ENCODE results near the gene NAMPT. TPM values are rescaled to one million over a fixed set of nuclear protein-coding genes. Genes with fewer than 3 reads are reported as not detected.
A peak's percentile ranks its signal among the peaks of the same experiment; 100 is the strongest.

NAMPT gene
- total and polyA plus RNA-seq, 9 of the 15 experiments (the other 6 are each of a cell fraction or from before 2014, with no cell fraction given), result 41.1 to 160 (median 106) TPM

DNA sequence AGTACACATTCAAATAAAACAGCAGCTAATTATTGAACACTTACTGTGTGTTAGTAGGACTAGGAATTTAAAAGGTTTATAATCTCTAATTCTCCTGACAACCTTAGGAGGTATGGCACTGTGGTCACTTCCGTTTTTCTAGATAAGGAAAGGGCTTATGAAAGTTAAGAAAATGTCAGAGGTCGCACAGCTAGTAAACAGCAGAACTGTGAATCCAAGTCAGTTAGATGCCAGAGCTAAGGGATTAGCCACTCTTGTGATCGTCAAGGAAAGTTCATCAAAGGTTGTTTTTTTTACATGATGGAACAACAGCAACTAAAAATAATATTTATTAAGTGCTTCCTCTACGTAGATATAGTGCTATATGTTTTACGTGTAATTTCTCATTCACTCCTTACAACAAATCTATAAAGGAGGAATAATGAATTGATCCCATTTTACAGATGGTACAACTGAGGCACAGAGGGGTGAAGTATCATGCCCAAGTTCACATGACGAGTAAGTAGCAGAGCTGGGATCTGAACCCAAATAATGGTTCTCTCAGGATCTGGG is 84.9 kb downstream of the NAMPT start (continued):
- TF ChIP-seq, protein P1, sequence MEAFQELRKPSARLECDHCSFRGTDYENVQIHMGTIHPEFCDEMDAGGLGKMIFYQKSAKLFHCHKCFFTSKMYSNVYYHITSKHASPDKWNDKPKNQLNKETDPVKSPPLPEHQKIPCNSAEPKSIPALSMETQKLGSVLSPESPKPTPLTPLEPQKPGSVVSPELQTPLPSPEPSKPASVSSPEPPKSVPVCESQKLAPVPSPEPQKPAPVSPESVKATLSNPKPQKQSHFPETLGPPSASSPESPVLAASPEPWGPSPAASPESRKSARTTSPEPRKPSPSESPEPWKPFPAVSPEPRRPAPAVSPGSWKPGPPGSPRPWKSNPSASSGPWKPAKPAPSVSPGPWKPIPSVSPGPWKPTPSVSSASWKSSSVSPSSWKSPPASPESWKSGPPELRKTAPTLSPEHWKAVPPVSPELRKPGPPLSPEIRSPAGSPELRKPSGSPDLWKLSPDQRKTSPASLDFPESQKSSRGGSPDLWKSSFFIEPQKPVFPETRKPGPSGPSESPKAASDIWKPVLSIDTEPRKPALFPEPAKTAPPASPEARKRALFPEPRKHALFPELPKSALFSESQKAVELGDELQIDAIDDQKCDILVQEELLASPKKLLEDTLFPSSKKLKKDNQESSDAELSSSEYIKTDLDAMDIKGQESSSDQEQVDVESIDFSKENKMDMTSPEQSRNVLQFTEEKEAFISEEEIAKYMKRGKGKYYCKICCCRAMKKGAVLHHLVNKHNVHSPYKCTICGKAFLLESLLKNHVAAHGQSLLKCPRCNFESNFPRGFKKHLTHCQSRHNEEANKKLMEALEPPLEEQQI (IDR thresholded peaks at IDR 0.05), result peak; percentile 68; the same call in 1 of the 2 replicates
- TF ChIP-seq GTF2E2 (tag; IDR thresholded peaks at IDR 0.05) (peak; percentile 69; the same call in 1 of the 2 replicates), ZNF589 (CRISPR knock-in tag; IDR thresholded peaks at IDR 0.05; ENCODE audit: low read depth) (no peak), PTBP1 (IDR thresholded peaks at IDR 0.05; ENCODE audit: low read depth, low read length) (no peak), CBX3 (IDR thresholded peaks at IDR 0.05; ENCODE audit: borderline replicate concordance in 1 of 2, low read length in 2 of 2) (no peak; a peak in 1 of 3 replicates), XRCC5 (IDR thresholded peaks at IDR 0.05; ENCODE audit: low read depth, low read length) (no peak), NBN (IDR thresholded peaks at IDR 0.05; ENCODE audit: low read depth) (no peak), HMG20A (CRISPR knock-in tag; conservative IDR thresholded peaks at IDR 0.05) (no peak), RFX1 (IDR thresholded peaks at IDR 0.05) (0 out of 2 replicates have a peak, but pooled peaks have one; percentile 4), HDAC3 (IDR thresholded peaks at IDR 0.05; ENCODE audit: borderline replicate concordance, partially characterized antibody) (no peak), BCOR (IDR thresholded peaks at IDR 0.05) (peak; percentile 92; the same call in 1 of the 2 replicates), MEIS2 (IDR thresholded peaks at IDR 0.05; ENCODE audit: partially characterized antibody) (peak; percentile 24), BRF1 (IDR thresholded peaks at IDR 0.05; ENCODE audit: borderline replicate concordance, extremely low read depth, insufficient read length) (no peak), BRD9 (IDR thresholded peaks at IDR 0.05; ENCODE audit: low read depth, partially characterized antibody) (no peak), EP300 (IDR thresholded peaks at IDR 0.05; ENCODE audit: low read length) (peak; percentile 31; the same call in 1 of the 2 replicates)
- TF ChIP-seq, protein P2, sequence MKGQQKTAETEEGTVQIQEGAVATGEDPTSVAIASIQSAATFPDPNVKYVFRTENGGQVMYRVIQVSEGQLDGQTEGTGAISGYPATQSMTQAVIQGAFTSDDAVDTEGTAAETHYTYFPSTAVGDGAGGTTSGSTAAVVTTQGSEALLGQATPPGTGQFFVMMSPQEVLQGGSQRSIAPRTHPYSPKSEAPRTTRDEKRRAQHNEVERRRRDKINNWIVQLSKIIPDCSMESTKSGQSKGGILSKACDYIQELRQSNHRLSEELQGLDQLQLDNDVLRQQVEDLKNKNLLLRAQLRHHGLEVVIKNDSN (CRISPR knock-in tag; IDR thresholded peaks at IDR 0.05), result no peak
- TF ChIP-seq, protein P3, sequence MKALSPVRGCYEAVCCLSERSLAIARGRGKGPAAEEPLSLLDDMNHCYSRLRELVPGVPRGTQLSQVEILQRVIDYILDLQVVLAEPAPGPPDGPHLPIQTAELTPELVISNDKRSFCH (CRISPR knock-in tag; IDR thresholded peaks at IDR 0.05), result no peak
- TF ChIP-seq, protein P3 (tag; IDR thresholded peaks at IDR 0.05), result peak; percentile 91
- TF ChIP-seq, protein P4, sequence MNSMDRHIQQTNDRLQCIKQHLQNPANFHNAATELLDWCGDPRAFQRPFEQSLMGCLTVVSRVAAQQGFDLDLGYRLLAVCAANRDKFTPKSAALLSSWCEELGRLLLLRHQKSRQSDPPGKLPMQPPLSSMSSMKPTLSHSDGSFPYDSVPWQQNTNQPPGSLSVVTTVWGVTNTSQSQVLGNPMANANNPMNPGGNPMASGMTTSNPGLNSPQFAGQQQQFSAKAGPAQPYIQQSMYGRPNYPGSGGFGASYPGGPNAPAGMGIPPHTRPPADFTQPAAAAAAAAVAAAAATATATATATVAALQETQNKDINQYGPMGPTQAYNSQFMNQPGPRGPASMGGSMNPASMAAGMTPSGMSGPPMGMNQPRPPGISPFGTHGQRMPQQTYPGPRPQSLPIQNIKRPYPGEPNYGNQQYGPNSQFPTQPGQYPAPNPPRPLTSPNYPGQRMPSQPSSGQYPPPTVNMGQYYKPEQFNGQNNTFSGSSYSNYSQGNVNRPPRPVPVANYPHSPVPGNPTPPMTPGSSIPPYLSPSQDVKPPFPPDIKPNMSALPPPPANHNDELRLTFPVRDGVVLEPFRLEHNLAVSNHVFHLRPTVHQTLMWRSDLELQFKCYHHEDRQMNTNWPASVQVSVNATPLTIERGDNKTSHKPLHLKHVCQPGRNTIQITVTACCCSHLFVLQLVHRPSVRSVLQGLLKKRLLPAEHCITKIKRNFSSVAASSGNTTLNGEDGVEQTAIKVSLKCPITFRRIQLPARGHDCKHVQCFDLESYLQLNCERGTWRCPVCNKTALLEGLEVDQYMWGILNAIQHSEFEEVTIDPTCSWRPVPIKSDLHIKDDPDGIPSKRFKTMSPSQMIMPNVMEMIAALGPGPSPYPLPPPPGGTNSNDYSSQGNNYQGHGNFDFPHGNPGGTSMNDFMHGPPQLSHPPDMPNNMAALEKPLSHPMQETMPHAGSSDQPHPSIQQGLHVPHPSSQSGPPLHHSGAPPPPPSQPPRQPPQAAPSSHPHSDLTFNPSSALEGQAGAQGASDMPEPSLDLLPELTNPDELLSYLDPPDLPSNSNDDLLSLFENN (IDR thresholded peaks at IDR 0.05; ENCODE audit: low read depth in 2 of 2, low read length in 2 of 2), result no peak
- TF ChIP-seq, protein P5, sequence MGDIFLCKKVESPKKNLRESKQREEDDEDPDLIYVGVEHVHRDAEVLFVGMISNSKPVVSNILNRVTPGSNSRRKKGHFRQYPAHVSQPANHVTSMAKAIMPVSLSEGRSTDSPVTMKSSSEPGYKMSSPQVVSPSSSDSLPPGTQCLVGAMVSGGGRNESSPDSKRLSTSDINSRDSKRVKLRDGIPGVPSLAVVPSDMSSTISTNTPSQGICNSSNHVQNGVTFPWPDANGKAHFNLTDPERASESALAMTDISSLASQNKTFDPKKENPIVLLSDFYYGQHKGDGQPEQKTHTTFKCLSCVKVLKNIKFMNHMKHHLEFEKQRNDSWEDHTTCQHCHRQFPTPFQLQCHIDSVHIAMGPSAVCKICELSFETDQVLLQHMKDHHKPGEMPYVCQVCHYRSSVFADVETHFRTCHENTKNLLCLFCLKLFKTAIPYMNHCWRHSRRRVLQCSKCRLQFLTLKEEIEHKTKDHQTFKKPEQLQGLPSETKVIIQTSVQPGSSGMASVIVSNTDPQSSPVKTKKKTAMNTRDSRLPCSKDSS (IDR thresholded peaks at IDR 0.05; ENCODE audit: low read depth, partially characterized antibody), result no peak

Measured in K562 (cell line).